MM.1S (cell line): ENCODE results near the gene TMTC2.

Experiments
- DNase-seq: peaks from one replicate; pipeline ENCODE4 v3.0.0-alpha.2; 2015
- H2AFZ ChIP-seq: fragments of 300-600 bp; sonication (generic); 2 replicates; pipeline ENCODE4 v1.6.0; 2016; ENCODE audit warnings: antibody characterized with exemption, low read length
- H3F3A ChIP-seq: fragments of 300-600 bp; sonication (generic); 2 replicates; pipeline ENCODE4 v1.6.1; 2016; ENCODE audit warnings: mild to moderate bottlenecking, antibody characterized with exemption, low read length, moderate library complexity, mixed read lengths; ENCODE audit not compliant: insufficient read depth
- H3K27ac ChIP-seq: fragments of 300-600 bp; sonication (generic); 2 replicates; pipeline ENCODE4 v1.5.1; 2016; ENCODE audit warnings: mild to moderate bottlenecking, low read length
- H3K27me3 ChIP-seq: fragments of 300-600 bp; sonication (generic); replicated peaks from 2 replicates; pipeline ENCODE4 v1.6.0; 2016; ENCODE audit warnings: low read length; ENCODE audit not compliant: insufficient read depth
- H3K36me3 ChIP-seq: fragments of 300-600 bp; sonication (generic); replicated peaks from 2 replicates; pipeline ENCODE4 v1.6.1; 2016; ENCODE audit warnings: mild to moderate bottlenecking, low read length, mixed read lengths; ENCODE audit not compliant: insufficient read depth
- H3K4me1 ChIP-seq: fragments of 300-600 bp; sonication (generic); 2 replicates; pipeline ENCODE4 v1.6.1; 2016; ENCODE audit warnings: low read length, mixed read lengths
- H3K4me2 ChIP-seq: fragments of 300-600 bp; sonication (generic); 2 replicates; pipeline ENCODE4 v1.6.0; 2016; ENCODE audit warnings: low read depth, low read length
- H3K4me3 ChIP-seq: fragments of 300-600 bp; sonication (generic); 2 replicates; pipeline ENCODE4 v1.5.1; 2016; ENCODE audit warnings: low read length, mixed read lengths
- H3K79me2 ChIP-seq: fragments of 300-600 bp; sonication (generic); 2 replicates; pipeline ENCODE4 v1.6.1; 2016; ENCODE audit warnings: mixed run types, low read length, mixed read lengths
- H3K9ac ChIP-seq: fragments of 300-600 bp; sonication (generic); 2 replicates; pipeline ENCODE4 v1.6.1; 2016; ENCODE audit warnings: low read length, mixed read lengths
- H3K9me2 ChIP-seq: fragments of 300-600 bp; sonication (generic); replicated peaks from 2 replicates; pipeline ENCODE4 v1.6.1; 2016; ENCODE audit warnings: mild to moderate bottlenecking, low read length, mixed read lengths; ENCODE audit not compliant: insufficient read depth
- H3K9me3 ChIP-seq: fragments of 300-600 bp; sonication (generic); replicated peaks from 2 replicates; pipeline ENCODE4 v1.6.1; 2016; ENCODE audit warnings: mild to moderate bottlenecking, low read length, mixed read lengths; ENCODE audit not compliant: insufficient read depth
- H4K20me1 ChIP-seq: fragments of 300-600 bp; sonication (generic); 2 replicates; pipeline ENCODE4 v1.6.1; 2016; ENCODE audit warnings: mild to moderate bottlenecking, low read length, moderate library complexity, mixed read lengths; ENCODE audit not compliant: insufficient read depth
- EZH2 ChIP-seq: fragments of 300-600 bp; sonication (generic); optimal IDR thresholded peaks from 2 replicates; pipeline ENCODE3; 2017; ENCODE audit warnings: low read depth, mild to moderate bottlenecking, antibody characterized with exemption, low read length, mixed read lengths
- EZH2phosphoT487 ChIP-seq: fragments of 300-600 bp; sonication (generic); IDR thresholded peaks from 2 replicates; pipeline ENCODE4 v1.6.1; 2018; ENCODE audit warnings: antibody characterized with exemption, low read length
- TF ChIP-seq, protein P1 (sequence below): fragments of 300-600 bp; sonication (generic); IDR thresholded peaks from 2 replicates; pipeline ENCODE4 v1.5.1; 2016; ENCODE audit warnings: antibody characterized with exemption, low read length, mixed read lengths

The TMTC2 gene

DNA sequence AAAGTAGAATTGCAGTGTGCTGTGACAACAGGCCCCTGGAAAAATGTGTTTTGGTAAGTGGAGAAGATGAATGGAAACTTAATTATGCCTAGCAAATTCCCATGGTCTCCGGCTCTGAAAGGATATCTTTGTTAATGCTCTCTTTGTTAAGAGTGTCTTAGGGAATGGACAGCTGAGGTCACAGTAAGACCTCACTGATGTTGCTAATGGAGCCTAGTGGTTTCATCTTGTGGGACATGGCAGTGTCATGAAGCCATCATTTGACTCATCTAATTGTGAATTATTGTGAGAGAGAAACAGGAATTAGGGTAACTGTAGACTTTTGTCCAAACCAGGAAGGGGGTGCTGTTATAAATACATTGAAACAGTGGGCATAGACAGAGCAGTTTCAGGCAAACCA, 330.3 kb downstream of the TMTC2 start:
- H2AFZ ChIP-seq, result no peak overlapping the region
- no peak overlapping the region for H3K4me2 ChIP-seq
- H3F3A ChIP-seq, result no peaks in the 10 kb centered on the region
- no peaks in the 10 kb centered on the region for H4K20me1 ChIP-seq
- no peak for TF ChIP-seq EZH2phosphoT487
- TF ChIP-seq EZH2, result no peak
- TF ChIP-seq, protein P1, sequence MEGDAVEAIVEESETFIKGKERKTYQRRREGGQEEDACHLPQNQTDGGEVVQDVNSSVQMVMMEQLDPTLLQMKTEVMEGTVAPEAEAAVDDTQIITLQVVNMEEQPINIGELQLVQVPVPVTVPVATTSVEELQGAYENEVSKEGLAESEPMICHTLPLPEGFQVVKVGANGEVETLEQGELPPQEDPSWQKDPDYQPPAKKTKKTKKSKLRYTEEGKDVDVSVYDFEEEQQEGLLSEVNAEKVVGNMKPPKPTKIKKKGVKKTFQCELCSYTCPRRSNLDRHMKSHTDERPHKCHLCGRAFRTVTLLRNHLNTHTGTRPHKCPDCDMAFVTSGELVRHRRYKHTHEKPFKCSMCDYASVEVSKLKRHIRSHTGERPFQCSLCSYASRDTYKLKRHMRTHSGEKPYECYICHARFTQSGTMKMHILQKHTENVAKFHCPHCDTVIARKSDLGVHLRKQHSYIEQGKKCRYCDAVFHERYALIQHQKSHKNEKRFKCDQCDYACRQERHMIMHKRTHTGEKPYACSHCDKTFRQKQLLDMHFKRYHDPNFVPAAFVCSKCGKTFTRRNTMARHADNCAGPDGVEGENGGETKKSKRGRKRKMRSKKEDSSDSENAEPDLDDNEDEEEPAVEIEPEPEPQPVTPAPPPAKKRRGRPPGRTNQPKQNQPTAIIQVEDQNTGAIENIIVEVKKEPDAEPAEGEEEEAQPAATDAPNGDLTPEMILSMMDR, result no peak
- no peaks in the 10 kb centered on the region for H3K36me3 ChIP-seq
- no peak for DNase-seq
- H3K4me3 ChIP-seq, result no peak overlapping the region
- H3K27ac ChIP-seq, result no peak overlapping the region
- H3K79me2 ChIP-seq, result no peaks in the 10 kb centered on the region
- H3K4me1 ChIP-seq, result no peaks in the 10 kb centered on the region
- no peaks in the 10 kb centered on the region for H3K9me2 ChIP-seq
- no peaks in the 10 kb centered on the region for H3K9me3 ChIP-seq
- H3K27me3 ChIP-seq, result no peaks in the 10 kb centered on the region
- no peak overlapping the region for H3K9ac ChIP-seq

GRCh38 chr12:83018088-83018487, 331.4 kb downstream of the TMTC2 start:
- no peaks in the 10 kb centered on the region for H3K4me1 ChIP-seq
- H3K79me2 ChIP-seq, result no peaks in the 10 kb centered on the region
- H3K4me3 ChIP-seq, result no peak overlapping the region
- H3K9ac ChIP-seq, result no peak overlapping the region
- TF ChIP-seq EZH2phosphoT487 (no peak), EZH2 (no peak)
- TF ChIP-seq, protein P1, result no peak
- H4K20me1 ChIP-seq, result no peaks in the 10 kb centered on the region
- H3K36me3 ChIP-seq, result no peaks in the 10 kb centered on the region
- H3F3A ChIP-seq, result no peaks in the 10 kb centered on the region
- H3K9me3 ChIP-seq, result no peaks in the 10 kb centered on the region
- no peak overlapping the region for H2AFZ ChIP-seq
- H3K27ac ChIP-seq, result no peak overlapping the region
- H3K4me2 ChIP-seq, result no peak overlapping the region
- H3K27me3 ChIP-seq, result no peaks in the 10 kb centered on the region
- no peak for DNase-seq
- H3K9me2 ChIP-seq, result no peaks in the 10 kb centered on the region

GRCh38 chr12:83027021-83027723, 340.5 kb downstream of the TMTC2 start:
- H3K9ac ChIP-seq, result no peak overlapping the region
- H3K27me3 ChIP-seq, result no peaks in the 10 kb centered on the region
- no peaks in the 10 kb centered on the region for H3F3A ChIP-seq
- TF ChIP-seq EZH2, result no peak
- TF ChIP-seq, protein P1, result no peak
- no peak overlapping the region for H2AFZ ChIP-seq
- H3K36me3 ChIP-seq, result no peaks in the 10 kb centered on the region
- H4K20me1 ChIP-seq, result no peaks in the 10 kb centered on the region
- no peak for DNase-seq
- no peaks in the 10 kb centered on the region for H3K9me2 ChIP-seq
- no peaks in the 10 kb centered on the region for H3K4me1 ChIP-seq
- H3K79me2 ChIP-seq, result no peaks in the 10 kb centered on the region
- H3K9me3 ChIP-seq, result no peaks in the 10 kb centered on the region
- H3K4me2 ChIP-seq, result no peak overlapping the region
- H3K4me3 ChIP-seq, result no peak overlapping the region
- H3K27ac ChIP-seq, result no peak overlapping the region
